Epithelial cell of proximal tubule (primary cell): Measurements from ENCODE around the gene DBX2. TPM values are rescaled to one million over a fixed set of nuclear protein-coding genes. Genes with fewer than 3 reads are reported as not detected.

ENCODE experiments used
- DNase-seq: peaks from one replicate; pipeline ENCODE4 v3.0.0-alpha.2; 2011; ENCODE audit warnings: low read depth
- H3K4me3 ChIP-seq: 2 replicates; pipeline ENCODE4 v1.5.1; 2011; ENCODE audit warnings: low read depth, mild to moderate bottlenecking, low read length
- total RNA-seq: library from RNA; depleted of rRNA; stranded (reverse); fragments of >200 nt; gene quantifications from 2 replicates; pipeline ENCODE4 v1.2.3, GENCODE V29; 2015
- TF ChIP-seq, protein P1 (sequence below): conservative IDR thresholded peaks from 2 replicates; pipeline ENCODE4 v1.5.1; 2012; ENCODE audit warnings: low read depth, mild to moderate bottlenecking, low read length

The DBX2 gene
- total RNA-seq, 1 donor from 2014 or later = not detected

DNA sequence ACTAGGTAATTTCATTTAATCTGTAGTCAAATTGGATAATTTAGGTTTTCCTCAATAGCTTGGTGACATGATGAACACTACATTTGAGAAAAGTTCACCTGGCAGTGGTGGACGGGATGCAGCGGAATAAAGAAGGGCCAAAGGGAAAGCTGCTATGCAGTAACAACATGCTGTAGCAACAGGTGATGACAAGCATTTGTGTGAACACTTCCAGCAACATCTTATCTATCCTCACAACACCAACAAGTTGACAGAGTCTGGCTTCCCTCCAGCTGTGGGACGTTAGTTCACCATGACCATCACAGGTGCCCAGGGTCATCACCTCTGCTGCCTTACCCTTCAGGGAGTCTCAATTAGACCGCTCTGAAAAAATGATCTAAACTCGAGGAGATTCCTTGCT is 8.3 kb downstream of the DBX2 start:
- TF ChIP-seq, protein P1, sequence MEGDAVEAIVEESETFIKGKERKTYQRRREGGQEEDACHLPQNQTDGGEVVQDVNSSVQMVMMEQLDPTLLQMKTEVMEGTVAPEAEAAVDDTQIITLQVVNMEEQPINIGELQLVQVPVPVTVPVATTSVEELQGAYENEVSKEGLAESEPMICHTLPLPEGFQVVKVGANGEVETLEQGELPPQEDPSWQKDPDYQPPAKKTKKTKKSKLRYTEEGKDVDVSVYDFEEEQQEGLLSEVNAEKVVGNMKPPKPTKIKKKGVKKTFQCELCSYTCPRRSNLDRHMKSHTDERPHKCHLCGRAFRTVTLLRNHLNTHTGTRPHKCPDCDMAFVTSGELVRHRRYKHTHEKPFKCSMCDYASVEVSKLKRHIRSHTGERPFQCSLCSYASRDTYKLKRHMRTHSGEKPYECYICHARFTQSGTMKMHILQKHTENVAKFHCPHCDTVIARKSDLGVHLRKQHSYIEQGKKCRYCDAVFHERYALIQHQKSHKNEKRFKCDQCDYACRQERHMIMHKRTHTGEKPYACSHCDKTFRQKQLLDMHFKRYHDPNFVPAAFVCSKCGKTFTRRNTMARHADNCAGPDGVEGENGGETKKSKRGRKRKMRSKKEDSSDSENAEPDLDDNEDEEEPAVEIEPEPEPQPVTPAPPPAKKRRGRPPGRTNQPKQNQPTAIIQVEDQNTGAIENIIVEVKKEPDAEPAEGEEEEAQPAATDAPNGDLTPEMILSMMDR = no peak
- no peak overlapping the region for H3K4me3 ChIP-seq
- no peak for DNase-seq

DNA sequence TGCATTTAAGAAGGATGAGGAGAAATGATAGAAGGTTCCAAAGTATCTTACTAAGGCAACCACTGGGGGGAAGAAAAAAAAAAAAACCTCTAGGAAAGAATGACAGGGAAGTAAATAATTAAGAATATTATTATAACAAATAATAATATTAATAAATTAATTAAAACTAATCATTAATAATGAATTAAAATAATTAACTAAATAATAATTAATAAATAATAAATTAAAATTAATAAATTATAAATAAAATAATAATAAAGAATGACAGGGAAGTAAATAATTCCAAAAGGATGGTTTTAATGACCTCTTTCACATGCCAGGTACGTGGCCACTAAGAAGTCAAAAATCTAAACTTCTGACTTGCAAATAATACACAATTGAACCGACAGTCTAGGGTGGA is 9.9 kb downstream of the DBX2 start:
- no peak overlapping the region for H3K4me3 ChIP-seq
- no peak for DNase-seq
- TF ChIP-seq, protein P1 = no peak

DNA sequence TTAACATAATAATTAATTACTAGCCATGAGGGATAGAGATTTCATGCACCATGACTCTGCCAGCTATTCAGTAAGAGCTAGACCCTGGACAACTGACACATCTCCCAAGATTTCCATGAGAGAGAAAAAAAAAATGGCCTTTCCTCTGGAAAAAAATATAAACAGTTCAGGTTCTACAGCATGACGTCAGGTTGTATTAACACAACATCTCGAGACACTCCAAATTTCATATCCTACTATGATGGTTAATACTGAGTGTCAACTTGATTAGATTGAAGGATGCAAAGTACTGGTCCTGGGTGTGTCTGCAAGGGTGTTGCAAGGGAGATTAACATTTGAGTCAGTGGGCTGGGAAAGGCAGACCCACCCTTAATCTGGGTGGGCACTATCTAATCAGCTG is 11.1 kb downstream of the DBX2 start:
- DNase-seq = no peak
- no peak overlapping the region for H3K4me3 ChIP-seq
- TF ChIP-seq, protein P1 = no peak

DNA sequence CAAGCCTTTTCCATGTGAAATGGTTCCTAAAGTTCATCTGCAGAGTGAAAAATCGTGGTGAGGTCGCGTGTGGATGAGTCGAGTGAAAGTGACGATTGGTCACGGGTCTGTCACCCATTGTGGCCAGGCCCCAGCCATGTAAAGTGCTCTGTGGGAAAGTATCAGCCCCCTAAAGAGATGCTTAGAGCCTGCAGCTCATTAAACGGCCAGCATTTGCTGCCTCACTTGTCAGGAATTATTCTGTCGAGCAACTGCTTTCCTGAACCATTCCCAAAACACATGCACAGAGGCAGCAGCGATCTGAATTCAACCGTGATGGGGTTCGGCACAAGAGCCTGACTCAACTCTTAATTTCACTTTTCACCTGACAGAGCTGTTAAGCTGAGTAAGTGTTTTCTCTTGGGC is 16.0 kb downstream of the DBX2 start:
- DNase-seq = peak; percentile 10
- H3K4me3 ChIP-seq = peak overlapping the region; percentile 8
- TF ChIP-seq, protein P1 = no peak

- no peak overlapping the region for H3K4me3 ChIP-seq
- DNase-seq = peak; percentile 2
- TF ChIP-seq, protein P1 = no peak
These were observed 33.0 kb downstream of the DBX2 start for GRCh38 chr12:45017916-45018315.

DNA sequence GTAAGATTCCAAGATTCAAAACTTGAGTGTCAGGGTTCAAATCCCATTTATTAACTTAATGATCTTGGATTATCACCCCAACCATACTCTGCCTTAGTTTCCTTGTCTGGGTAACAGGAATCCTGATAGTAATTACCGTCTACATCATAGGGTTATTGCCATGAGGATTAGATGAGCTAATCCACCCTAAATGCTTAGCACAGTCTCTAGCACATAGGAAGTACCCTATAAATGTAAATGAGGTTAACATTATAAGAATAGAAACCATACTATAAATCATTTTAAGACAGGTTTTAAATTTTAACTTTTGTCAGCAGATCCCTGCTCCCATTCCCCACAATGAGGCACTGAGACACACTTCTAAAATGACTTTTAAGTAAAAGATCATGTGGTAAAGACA is 36.5 kb downstream of the DBX2 start:
- TF ChIP-seq, protein P1 = no peak
- no peak for DNase-seq
- no peak overlapping the region for H3K4me3 ChIP-seq

GRCh38 chr12:45012749-45013148 is 38.1 kb downstream of the DBX2 start:
- TF ChIP-seq, protein P1 = no peak
- no peak overlapping the region for H3K4me3 ChIP-seq
- no peak for DNase-seq
